CD4-positive, alpha-beta T cell (primary cell): ENCODE data around the gene ZNF423. TPM values are rescaled to one million over a fixed set of nuclear protein-coding genes. Genes with fewer than 3 reads are reported as not detected.

ENCODE experiments used
- ATAC-seq: fragments of 200-7000 bp; cut with Tn5 transposase; one replicate; pipeline ENCODE4 v1.10.0; 2022; ENCODE audit warnings: mild to moderate bottlenecking; ENCODE audit not compliant: poor library complexity
- CTCF ChIA-PET: fragments of 350-600 bp; sonication (Branson Sonifier 250); formaldehyde crosslinking; loops from one replicate; lab custom pipeline; 2021; ENCODE audit warnings: antibody characterized with exemption, inconsistent platforms; lab: Charles Lee
- POLR2A ChIA-PET: fragments of 350-600 bp; sonication (Branson Sonifier 250); formaldehyde crosslinking; loops from one replicate; lab custom pipeline; 2021; ENCODE audit warnings: antibody characterized with exemption, inconsistent platforms; lab: Charles Lee
- DNase-seq, 14 experiments: peaks; one replicate each; pipeline ENCODE4 v3.0.0-alpha.2; 2013 to 2020; ENCODE audit warnings: mixed read lengths in 2 of 14
- H3K27ac ChIP-seq, 2 donors: one replicate each; pipeline versions ENCODE4 v1.5.1 to v1.7.0; 2013; ENCODE audit warnings: low read length in 2 of 2, low read depth in 1 of 2, mild to moderate bottlenecking in 1 of 2
- H3K27me3 ChIP-seq, 2 experiments: 1 replicate in 1 of 2; 2 replicates in 1 of 2; pipeline versions ENCODE4 v1.6.1 to v1.7.0; 2013; ENCODE audit warnings: low read length in 2 of 2, control low read depth in 1 of 2, mild to moderate bottlenecking in 1 of 2, moderate library complexity in 1 of 2; ENCODE audit not compliant: insufficient read depth in 2 of 2, control insufficient read depth in 1 of 2
- H3K36me3 ChIP-seq: one replicate; pipeline ENCODE4 v1.6.1; 2013; ENCODE audit warnings: low read length, control low read depth; ENCODE audit not compliant: insufficient read depth
- H3K4me1 ChIP-seq: one replicate; pipeline ENCODE4 v1.6.1; 2013; ENCODE audit warnings: low read length, control low read depth; ENCODE audit not compliant: insufficient read depth
- H3K4me3 ChIP-seq: one replicate; pipeline ENCODE4 v1.5.1; 2013; ENCODE audit warnings: mild to moderate bottlenecking, low read length, moderate library complexity
- H3K9me3 ChIP-seq, 2 experiments: 1 replicate in 1 of 2; 2 replicates in 1 of 2; pipeline versions ENCODE4 v1.6.1 to v1.7.0; 2013; ENCODE audit warnings: low read length in 2 of 2, mild to moderate bottlenecking in 2 of 2, control low read depth in 1 of 2, moderate library complexity in 1 of 2; ENCODE audit not compliant: control insufficient read depth in 1 of 2, insufficient read depth in 1 of 2
- H3K27ac Mint-ChIP-seq: one replicate; pipeline ENCODE4 v1.8.0; 2020; ENCODE audit warnings: mixed read lengths
- H3K27me3 Mint-ChIP-seq: one replicate; pipeline ENCODE4 v1.8.0; 2021; ENCODE audit warnings: mixed read lengths
- H3K36me3 Mint-ChIP-seq: one replicate; pipeline ENCODE4 v1.8.0; 2021; ENCODE audit warnings: low read depth, mixed read lengths
- H3K4me1 Mint-ChIP-seq: one replicate; pipeline ENCODE4 v1.8.0; 2021; ENCODE audit warnings: low read depth, mixed read lengths
- H3K4me3 Mint-ChIP-seq: one replicate; pipeline ENCODE4 v1.8.0; 2020; ENCODE audit warnings: mild to moderate bottlenecking, mixed read lengths
- H3K9me3 Mint-ChIP-seq: one replicate; pipeline ENCODE4 v1.8.0; 2020; ENCODE audit warnings: mixed read lengths
- CTCF ChIP-seq: fragments of 200-600 bp; IDR thresholded peaks from one replicate; pipeline ENCODE4 v1.8.0; 2022; ENCODE audit warnings: antibody characterized with exemption, mild to moderate bottlenecking
- intact Hi-C, 2 experiments: fragments of 100-400 bp; cut with DNase I in 1 of 2; cut with micrococcal nuclease in 1 of 2; formaldehyde crosslinking; loops; one replicate each; pipeline versions ENCODE4 v1.15.1 to v1.9.0; 2023 to 2025; cut with DNase I, micrococcal nuclease
- total RNA-seq, 174 experiments: library from RNA in 2 of 174; stranded (reverse) in 2 of 174; gene quantifications; one replicate each; pipeline ENCODE4 v1.2.3 and lab custom pipeline; 2021 to 2026

The ZNF423 gene
- total RNA-seq, 2 experiments from 2014 or later, result not detected

GRCh38 chr16:49896447-49896964 is 40.6 kb upstream of the ZNF423 start:
- H3K36me3 Mint-ChIP-seq, result no peaks in the 10 kb centered on the region
- no peaks in the 10 kb centered on the region for H3K4me1 Mint-ChIP-seq
- H3K27ac Mint-ChIP-seq, result no peak overlapping the region
- no peak for TF ChIP-seq CTCF
- no peaks in the 10 kb centered on the region for H3K36me3 ChIP-seq
- peaks cover 2 to 6% of the 10 kb centered on the region in 2 experiments for H3K27me3 ChIP-seq
- H3K27ac ChIP-seq, result no peak overlapping the region
- no peaks in the 10 kb centered on the region for H3K9me3 Mint-ChIP-seq
- POLR2A ChIA-PET, result no interaction called here
- peaks cover 33% of the 10 kb centered on the region for H3K27me3 Mint-ChIP-seq
- H3K4me1 ChIP-seq, result no peaks in the 10 kb centered on the region
- H3K4me3 Mint-ChIP-seq, result no peak overlapping the region
- H3K4me3 ChIP-seq, result no peak overlapping the region
- no peaks in the 10 kb centered on the region for H3K9me3 ChIP-seq
- intact Hi-C loops, result no loop called here
- ATAC-seq, result no peak
- CTCF ChIA-PET, result no interaction called here
- DNase-seq, result no peak

- intact Hi-C loops, result no loop called here
- ATAC-seq, result peak; percentile 48
- H3K27ac Mint-ChIP-seq, result no peak overlapping the region
- Histone ChIP-seq H3K36me3 (no peaks in the 10 kb centered on the region), H3K4me1 (no peaks in the 10 kb centered on the region), H3K9me3 (peaks cover 0 to 7% of the 10 kb centered on the region in 2 experiments), H3K27ac (no peak overlapping the region), H3K27me3 (peaks cover 2 to 6% of the 10 kb centered on the region in 2 experiments), H3K4me3 (no peak overlapping the region)
- no peak overlapping the region for H3K4me3 Mint-ChIP-seq
- peak in 6 of 14 experiments; percentile 8 to 18 (median 13) for DNase-seq
- H3K4me1 Mint-ChIP-seq, result no peaks in the 10 kb centered on the region
- peaks cover 3% of the 10 kb centered on the region for H3K9me3 Mint-ChIP-seq
- H3K36me3 Mint-ChIP-seq, result no peaks in the 10 kb centered on the region
- ChIA-PET CTCF (no interaction called here), POLR2A (no interaction called here)
- H3K27me3 Mint-ChIP-seq, result peaks cover 52% of the 10 kb centered on the region
- TF ChIP-seq CTCF, result no peak
Measured at GRCh38 chr16:49890876-49891275, 35.0 kb upstream of the ZNF423 start.

- POLR2A ChIA-PET, result no interaction called here
- Mint-ChIP-seq H3K9me3 (peaks cover 3% of the 10 kb centered on the region), H3K4me3 (no peak overlapping the region), H3K36me3 (no peaks in the 10 kb centered on the region), H3K27me3 (peaks cover 56% of the 10 kb centered on the region), H3K27ac (no peak overlapping the region), H3K4me1 (no peaks in the 10 kb centered on the region)
- Histone ChIP-seq H3K27ac (no peak overlapping the region), H3K4me3 (no peak overlapping the region), H3K36me3 (no peaks in the 10 kb centered on the region), H3K4me1 (no peaks in the 10 kb centered on the region), H3K27me3 (peaks cover 0 to 6% of the 10 kb centered on the region in 2 experiments), H3K9me3 (peaks cover 0 to 7% of the 10 kb centered on the region in 2 experiments)
- intact Hi-C loops, result no loop called here
- no peak for TF ChIP-seq CTCF
- CTCF ChIA-PET, result interaction anchor here (1.0 kb wide), 1 partner anchor 19 kb away, joined by 3 read pairs; no protein-coding TSS in a partner anchor
- DNase-seq (no peak), ATAC-seq (no peak)
Measured at GRCh38 chr16:49889725-49890397, 33.9 kb upstream of the ZNF423 start.
